GM12875 (cell line): ENCODE measurements around the gene ASTN1.

Source experiments
- H3K4me3 ChIP-seq: one replicate; pipeline ENCODE4 v1.5.1; 2011; ENCODE audit warnings: low read depth, low read length, control low read depth
- TF ChIP-seq, protein P1 (sequence below): IDR thresholded peaks from 2 replicates; pipeline ENCODE4 v1.5.1; 2011; ENCODE audit warnings: low read depth, mild to moderate bottlenecking, control low read depth, inconsistent platforms, low read length, moderate library complexity, borderline replicate concordance; ENCODE audit not compliant: insufficient read depth

The ASTN1 gene

DNA sequence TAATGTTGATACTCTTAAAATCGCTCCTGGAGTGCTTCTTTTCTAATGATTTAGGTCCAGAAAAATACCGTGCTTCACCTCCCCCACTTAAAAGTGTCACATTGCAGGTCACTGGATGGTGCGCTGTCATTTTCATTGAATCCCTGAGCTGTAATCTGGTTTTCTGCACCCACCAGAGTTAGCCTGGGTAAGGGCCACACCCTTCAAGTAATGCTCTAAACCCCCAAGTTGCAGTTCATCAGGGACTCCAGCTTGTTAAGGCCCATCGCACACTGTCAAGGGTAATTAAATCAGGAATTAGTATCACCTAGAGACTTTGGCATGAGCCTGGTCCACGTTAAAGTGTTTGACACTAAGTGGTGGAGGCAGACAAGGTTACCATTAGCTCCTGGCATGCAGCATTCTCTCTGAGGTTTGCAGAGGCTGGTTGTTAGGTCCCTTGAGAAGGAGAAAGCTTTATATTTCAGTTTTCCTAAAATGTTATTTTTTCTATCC, 34.0 kb downstream of the ASTN1 start:
- no peak overlapping the region for H3K4me3 ChIP-seq
- TF ChIP-seq, protein P1, sequence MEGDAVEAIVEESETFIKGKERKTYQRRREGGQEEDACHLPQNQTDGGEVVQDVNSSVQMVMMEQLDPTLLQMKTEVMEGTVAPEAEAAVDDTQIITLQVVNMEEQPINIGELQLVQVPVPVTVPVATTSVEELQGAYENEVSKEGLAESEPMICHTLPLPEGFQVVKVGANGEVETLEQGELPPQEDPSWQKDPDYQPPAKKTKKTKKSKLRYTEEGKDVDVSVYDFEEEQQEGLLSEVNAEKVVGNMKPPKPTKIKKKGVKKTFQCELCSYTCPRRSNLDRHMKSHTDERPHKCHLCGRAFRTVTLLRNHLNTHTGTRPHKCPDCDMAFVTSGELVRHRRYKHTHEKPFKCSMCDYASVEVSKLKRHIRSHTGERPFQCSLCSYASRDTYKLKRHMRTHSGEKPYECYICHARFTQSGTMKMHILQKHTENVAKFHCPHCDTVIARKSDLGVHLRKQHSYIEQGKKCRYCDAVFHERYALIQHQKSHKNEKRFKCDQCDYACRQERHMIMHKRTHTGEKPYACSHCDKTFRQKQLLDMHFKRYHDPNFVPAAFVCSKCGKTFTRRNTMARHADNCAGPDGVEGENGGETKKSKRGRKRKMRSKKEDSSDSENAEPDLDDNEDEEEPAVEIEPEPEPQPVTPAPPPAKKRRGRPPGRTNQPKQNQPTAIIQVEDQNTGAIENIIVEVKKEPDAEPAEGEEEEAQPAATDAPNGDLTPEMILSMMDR = no peak

DNA sequence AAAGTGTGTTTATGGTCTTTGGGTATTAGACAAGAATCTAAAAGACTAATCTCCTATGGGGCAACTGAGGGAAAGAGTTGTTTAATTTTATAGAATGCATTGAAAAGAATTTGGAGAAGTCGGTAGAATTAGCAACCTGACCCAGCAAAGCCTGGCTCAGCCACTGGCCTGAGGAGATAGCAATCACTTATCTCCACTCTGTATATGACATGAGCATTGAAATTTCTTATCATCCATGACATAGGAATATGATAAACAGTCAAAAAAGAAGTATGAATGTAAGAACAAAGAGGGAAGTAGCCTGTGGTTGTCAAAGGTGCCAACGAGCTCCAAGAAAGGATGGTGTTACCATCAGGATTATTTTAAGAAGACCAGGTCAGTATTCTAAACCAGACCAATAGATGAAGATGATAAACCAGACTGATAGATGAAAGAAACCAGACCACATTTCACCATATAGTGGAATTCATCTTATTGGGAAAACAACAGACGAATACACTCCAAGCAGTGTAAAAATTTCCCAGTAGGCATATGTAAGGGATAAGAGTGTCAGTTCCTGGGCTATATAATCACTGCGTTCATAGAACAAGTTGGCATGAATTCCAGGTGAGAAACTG, 35.7 kb downstream of the ASTN1 start:
- TF ChIP-seq, protein P1 = no peak
- H3K4me3 ChIP-seq = no peak overlapping the region

DNA sequence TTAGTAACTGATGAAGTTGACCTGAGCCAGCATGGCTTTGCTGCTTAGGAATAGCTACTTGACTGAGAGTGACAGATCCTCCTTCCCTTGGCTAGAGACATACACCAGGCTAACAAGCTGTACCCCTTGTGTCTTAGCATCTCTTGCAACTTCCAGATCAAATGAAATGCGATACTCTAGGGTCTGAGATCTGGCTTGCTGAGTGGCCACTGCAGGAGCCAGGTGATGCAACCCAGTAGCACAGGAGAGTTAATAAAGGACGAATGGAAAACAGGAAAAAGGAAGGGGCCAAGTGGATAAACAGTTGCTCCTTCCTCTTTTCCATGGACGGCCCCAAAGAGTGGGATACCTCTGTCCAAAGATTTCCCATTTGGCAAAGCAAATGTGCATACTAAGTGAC, 38.2 kb downstream of the ASTN1 start:
- H3K4me3 ChIP-seq = no peak overlapping the region
- TF ChIP-seq, protein P1 = no peak

DNA sequence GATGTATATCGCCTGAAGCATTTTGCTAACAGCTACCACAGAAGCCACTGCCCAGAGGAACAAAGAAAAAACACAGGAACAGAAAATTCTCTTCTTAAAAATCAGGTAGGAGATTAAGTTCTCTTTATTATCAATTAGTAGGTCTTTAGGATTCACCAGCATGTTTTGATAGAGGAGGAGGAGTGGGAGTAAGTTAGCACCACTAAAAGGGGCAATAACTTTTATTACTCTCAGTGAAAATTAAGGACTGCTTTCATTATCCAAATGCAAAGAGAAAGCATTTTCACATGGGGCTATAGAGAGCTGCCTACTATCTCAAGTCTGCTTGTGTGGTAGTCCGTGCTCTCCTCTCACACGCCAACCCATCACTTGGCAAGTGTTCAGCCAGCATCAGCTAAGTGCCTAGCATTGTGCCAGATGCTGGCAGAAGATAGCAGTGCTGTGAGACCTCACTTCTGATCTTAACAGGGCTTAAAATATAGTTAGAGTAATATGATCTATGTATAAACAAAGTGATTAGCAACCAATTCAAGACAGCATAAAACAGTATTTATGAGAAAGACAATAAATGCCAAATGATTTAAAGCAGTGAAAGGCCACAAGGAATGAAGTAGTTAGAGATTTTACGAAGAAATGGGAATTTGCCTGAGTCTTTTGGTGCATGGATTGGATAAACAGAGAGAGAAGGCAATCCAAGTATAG, 39.8 kb downstream of the ASTN1 start:
- TF ChIP-seq, protein P1 = no peak
- H3K4me3 ChIP-seq = no peak overlapping the region

DNA sequence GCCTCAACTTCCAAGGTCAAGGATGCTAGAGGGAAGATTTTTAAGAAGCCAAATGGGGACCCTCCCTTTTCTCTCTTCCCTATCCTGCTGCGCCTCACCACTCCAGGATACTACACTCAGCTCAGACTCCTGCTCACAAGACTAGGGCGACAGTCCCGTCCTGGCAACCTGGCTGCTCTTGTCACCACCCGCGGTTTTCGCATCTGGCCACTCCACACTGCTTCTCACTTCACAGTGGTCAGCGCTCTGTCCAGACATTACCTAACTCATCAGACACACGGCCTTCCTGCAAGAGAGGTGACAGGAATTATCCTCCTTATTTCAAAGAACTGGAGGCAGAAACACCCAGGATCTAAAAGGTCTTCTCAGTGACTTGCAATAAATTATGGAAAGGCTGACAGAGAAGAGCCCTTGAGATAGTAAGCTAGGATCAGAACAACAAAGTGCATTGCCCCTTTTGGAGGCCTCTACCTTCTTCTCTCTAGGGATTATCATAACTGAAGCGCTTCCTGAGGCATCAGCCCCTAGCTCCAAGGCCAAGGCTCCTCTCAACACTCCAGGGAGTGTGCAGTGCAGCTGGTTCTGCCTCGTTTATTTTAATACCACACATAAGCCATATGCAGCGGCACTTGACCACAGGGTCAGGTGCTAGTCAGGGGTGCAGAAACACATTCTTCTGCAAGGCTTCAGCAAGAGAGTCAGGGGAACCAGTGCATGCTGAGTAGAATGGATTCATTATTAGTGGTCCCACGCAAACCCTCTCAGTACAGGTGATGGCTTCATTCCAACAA, 41.9 kb downstream of the ASTN1 start:
- TF ChIP-seq, protein P1 = no peak
- no peak overlapping the region for H3K4me3 ChIP-seq

DNA sequence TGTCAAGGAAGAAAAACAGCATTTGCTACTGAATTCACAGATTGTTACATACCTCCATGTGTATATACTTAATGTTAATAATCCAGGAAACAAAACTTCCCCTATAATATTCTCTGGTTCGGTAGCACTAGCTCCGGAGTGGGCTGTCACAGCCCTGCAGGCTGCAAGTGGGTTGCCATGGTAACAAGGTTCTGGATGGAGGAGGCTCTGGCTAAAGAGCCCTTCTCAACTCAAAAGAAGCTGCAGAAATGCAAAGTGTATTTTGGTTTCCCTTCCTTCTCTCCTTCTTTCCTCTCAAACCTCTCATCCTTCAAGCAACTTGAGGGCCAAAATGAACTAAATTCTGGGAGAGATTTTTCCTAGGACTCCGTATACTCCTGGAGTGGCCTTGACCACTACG, 45.2 kb downstream of the ASTN1 start:
- TF ChIP-seq, protein P1 = no peak

DNA sequence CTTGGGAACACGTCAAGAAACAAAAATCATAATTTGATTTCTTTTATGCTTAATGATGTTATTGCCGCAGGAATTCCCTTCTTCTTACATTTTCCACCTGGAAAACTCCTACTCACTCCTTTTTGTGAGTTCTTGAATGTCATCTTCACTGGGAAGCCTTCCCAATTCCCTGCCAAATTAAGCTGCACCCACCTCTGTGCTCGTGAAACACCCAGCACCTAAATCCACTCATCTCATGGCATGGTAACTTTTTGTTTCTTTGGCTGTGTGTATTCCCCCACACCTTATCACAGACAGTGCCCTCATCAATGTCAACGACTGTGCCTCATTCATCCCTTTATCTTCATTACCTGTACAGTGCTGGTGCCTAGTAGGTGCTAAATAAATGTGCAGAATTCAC, 45.6 kb downstream of the ASTN1 start:
- no peak overlapping the region for H3K4me3 ChIP-seq
- TF ChIP-seq, protein P1 = no peak

More for the DNA sequence above, 45.2 kb downstream of the ASTN1 start:
- no peak overlapping the region for H3K4me3 ChIP-seq
